Calu3 (cell line): ENCODE results near the gene RBM41. TPM values are rescaled to one million over a fixed set of nuclear protein-coding genes. Genes with fewer than 3 reads are reported as not detected.

ENCODE experiments used
- BruUV-seq: library from RNA; stranded (reverse); fragments of 400-500 nt; replicated peaks from 2 replicates; lab custom pipeline; 2021; lab: Mats Ljungman, UMichigan
- CTCF ChIA-PET: fragments of 300-600 bp; sonication (Branson Sonifier 250); formaldehyde crosslinking; loops from one replicate; lab custom pipeline; 2022; ENCODE audit warnings: antibody characterized with exemption; lab: Charles Lee
- DNase-seq: peaks from one replicate; pipeline ENCODE4 v3.0.0; 2022
- H3K27ac Mint-ChIP-seq: one replicate; pipeline ENCODE4 v1.8.0; 2022; ENCODE audit warnings: mixed read lengths; ENCODE audit not compliant: unreplicated experiment
- H3K27me3 Mint-ChIP-seq: one replicate; pipeline ENCODE4 v1.8.0; 2022; ENCODE audit warnings: mixed read lengths; ENCODE audit not compliant: unreplicated experiment
- H3K36me3 Mint-ChIP-seq: one replicate; pipeline ENCODE4 v1.8.0; 2022; ENCODE audit warnings: mild to moderate bottlenecking, moderate library complexity, mixed read lengths; ENCODE audit not compliant: insufficient read depth, unreplicated experiment
- H3K4me1 Mint-ChIP-seq: one replicate; pipeline ENCODE4 v1.8.0; 2022; ENCODE audit warnings: mild to moderate bottlenecking, low read depth, mixed read lengths; ENCODE audit not compliant: unreplicated experiment
- H3K4me3 Mint-ChIP-seq: one replicate; pipeline ENCODE4 v1.8.0; 2022; ENCODE audit warnings: mild to moderate bottlenecking, low read depth, moderate library complexity, mixed read lengths; ENCODE audit not compliant: unreplicated experiment
- H3K9me3 Mint-ChIP-seq: one replicate; pipeline ENCODE4 v1.8.0; 2022; ENCODE audit warnings: low read depth, mixed read lengths; ENCODE audit not compliant: unreplicated experiment
- intact Hi-C: fragments of 100-400 bp; cut with micrococcal nuclease; formaldehyde crosslinking; loops from one replicate; pipeline ENCODE4 v1.10.0; 2022; ENCODE audit not compliant: unreplicated experiment
- total RNA-seq: library from RNA; stranded (reverse); gene quantifications from 2 replicates; pipeline ENCODE4 v1.2.3, GENCODE V29; 2022
- TF ChIP-seq, protein P1 (sequence below): fragments of 200-600 bp; IDR thresholded peaks from one replicate; pipeline ENCODE4 v1.8.0; 2022; ENCODE audit warnings: antibody characterized with exemption; ENCODE audit not compliant: unreplicated experiment

RBM41 gene
- total RNA-seq, 1 experiment from 2014 or later: 36.0 TPM

DNA sequence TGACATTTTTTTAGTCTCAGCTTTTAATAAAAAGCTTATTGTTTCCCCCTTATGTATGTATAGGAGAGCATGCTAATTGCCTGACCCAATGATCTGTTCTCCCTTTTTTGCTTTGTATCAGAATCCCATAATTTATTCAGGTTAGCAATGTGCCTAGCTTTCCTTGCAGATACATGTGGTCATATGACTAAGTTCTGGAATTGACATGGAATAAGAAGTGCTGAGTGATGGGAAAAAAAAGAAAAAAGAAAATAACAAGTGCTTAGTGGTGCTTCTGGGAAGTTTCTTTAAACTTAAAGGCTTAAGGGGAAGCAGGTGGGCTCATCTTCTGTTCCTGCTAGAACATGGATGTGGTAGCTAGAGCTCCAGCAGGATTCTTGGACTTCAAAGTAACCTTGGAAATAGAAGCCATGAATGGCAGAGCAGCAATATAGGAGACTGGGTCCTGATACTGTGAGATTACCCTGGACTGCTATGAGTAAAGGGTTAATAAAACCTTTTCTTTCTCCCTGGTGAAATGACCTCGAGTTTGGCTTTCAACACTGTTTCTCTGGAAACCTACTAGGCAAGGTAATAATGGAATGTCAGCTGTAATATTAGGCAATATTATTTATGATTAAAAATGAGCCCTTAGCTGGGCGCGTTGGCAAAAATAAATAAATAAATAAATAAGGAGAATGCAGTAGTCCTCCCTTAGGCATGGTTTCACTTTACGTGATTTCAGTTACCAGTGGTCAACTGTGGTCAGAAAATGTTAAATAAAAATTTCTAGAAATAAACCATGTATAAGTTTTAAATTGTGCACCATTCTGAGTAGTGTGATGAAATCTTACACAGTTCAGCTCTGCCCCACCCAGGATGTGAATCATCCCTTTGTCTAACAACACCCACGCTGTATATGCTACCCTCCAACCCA, 16.7 kb upstream of the RBM41 start:
- intact Hi-C loops: loop anchor here (5.0 kb wide), 1 partner anchor 72 kb away; the partner anchor contains the start of genes DNAAF6 and NUP62CL
- Mint-ChIP-seq H3K4me3 (peak overlapping the region; percentile 57), H3K36me3 (peaks cover 21% of the 10 kb centered on the region), H3K4me1 (peaks cover 42% of the 10 kb centered on the region), H3K27ac (peak overlapping the region; percentile 97), H3K9me3 (peaks cover 2% of the 10 kb centered on the region), H3K27me3 (no peaks in the 10 kb centered on the region)
- peak; percentile 61 for DNase-seq
- TF ChIP-seq, protein P1, sequence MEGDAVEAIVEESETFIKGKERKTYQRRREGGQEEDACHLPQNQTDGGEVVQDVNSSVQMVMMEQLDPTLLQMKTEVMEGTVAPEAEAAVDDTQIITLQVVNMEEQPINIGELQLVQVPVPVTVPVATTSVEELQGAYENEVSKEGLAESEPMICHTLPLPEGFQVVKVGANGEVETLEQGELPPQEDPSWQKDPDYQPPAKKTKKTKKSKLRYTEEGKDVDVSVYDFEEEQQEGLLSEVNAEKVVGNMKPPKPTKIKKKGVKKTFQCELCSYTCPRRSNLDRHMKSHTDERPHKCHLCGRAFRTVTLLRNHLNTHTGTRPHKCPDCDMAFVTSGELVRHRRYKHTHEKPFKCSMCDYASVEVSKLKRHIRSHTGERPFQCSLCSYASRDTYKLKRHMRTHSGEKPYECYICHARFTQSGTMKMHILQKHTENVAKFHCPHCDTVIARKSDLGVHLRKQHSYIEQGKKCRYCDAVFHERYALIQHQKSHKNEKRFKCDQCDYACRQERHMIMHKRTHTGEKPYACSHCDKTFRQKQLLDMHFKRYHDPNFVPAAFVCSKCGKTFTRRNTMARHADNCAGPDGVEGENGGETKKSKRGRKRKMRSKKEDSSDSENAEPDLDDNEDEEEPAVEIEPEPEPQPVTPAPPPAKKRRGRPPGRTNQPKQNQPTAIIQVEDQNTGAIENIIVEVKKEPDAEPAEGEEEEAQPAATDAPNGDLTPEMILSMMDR: no peak
- TSS peak; percentile 45 for BruUV-seq
- CTCF ChIA-PET: interaction anchor here (1.0 kb wide), 1 partner anchor 17 kb away, joined by 4 read pairs; the partner anchor contains the start of gene RBM41

DNA sequence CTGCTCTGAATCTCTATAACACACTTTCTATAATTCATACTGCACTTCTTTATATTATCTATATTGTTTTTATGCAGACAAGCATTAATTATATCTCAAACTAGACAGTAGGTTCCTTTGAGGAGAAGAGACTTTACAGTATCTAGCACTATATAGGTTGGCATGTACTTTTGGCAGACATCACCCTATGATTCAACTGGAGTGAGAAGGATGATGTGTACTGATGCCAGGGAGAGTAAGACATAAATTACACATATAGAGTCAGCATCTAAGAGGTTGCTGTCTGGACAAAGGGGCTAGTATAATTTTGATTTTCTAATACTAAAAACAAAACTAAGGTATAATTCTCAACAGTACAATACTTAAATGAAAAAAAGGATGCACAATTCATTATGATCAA, 5.1 kb upstream of the RBM41 start:
- H3K36me3 Mint-ChIP-seq: peaks cover 1% of the 10 kb centered on the region
- H3K4me3 Mint-ChIP-seq: no peak overlapping the region
- CTCF ChIA-PET: interaction anchor here (0.7 kb wide), 1 partner anchor 564 kb away, joined by 3 read pairs; no protein-coding TSS in a partner anchor
- no peak overlapping the region for H3K27ac Mint-ChIP-seq
- intact Hi-C loops: no loop called here
- TF ChIP-seq, protein P1: no peak
- no peaks in the 10 kb centered on the region for H3K27me3 Mint-ChIP-seq
- peaks cover 6% of the 10 kb centered on the region for H3K4me1 Mint-ChIP-seq
- BruUV-seq: no TSS peak
- H3K9me3 Mint-ChIP-seq: no peaks in the 10 kb centered on the region
- no peak for DNase-seq

DNA sequence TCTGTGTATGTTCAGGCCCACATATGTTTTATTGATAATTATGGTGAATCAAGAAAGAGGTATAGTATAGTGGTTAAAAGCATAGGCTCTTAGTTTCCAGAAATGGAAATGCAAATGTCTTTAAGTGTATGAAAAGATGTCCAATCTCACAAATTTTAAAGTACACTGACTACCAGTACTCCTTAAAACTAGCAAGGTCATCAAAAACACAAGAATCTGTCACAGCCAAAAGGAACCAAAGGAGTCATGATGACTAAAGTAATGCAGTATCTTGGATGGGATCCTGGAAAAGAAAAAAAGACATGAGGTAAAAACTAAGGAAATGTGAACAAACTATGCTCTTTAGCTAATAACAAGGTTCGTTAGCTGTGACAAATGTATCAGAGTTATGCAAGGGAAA, 661 bp upstream of the RBM41 start:
- Mint-ChIP-seq H3K27ac (peak overlapping the region; percentile 89), H3K9me3 (no peaks in the 10 kb centered on the region), H3K36me3 (peaks cover 24% of the 10 kb centered on the region), H3K27me3 (no peaks in the 10 kb centered on the region), H3K4me1 (peaks cover 30% of the 10 kb centered on the region), H3K4me3 (peak overlapping the region; percentile 92)
- no peak for DNase-seq
- TF ChIP-seq, protein P1: no peak
- CTCF ChIA-PET: interaction anchor here (0.6 to 0.9 kb wide), 2 partner anchors 15 to 36 kb away, joined by 3 to 4 read pairs; no protein-coding TSS in a partner anchor
- BruUV-seq: no TSS peak
- intact Hi-C loops: loop anchor here (5.0 kb wide), 1 partner anchor 83 kb away; no protein-coding TSS in a partner anchor

DNA sequence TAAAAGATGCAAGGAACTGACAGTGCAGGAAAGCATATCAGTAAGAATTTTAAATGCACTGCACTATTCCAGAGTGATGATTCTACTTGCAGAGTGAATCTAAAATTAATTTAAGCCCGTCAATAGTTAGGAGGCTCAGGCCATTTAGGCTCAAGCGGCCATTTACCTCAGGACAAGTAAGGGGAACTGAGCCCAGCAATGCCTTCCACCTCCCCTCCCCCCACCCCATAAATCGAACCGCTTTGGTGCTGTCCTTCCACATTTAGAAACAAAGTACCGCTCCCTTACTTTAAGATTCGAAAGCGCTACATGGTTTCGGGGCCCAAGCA, 665 bp downstream of the RBM41 start:
- Mint-ChIP-seq H3K27ac (peak overlapping the region; percentile 89), H3K4me3 (peak overlapping the region; percentile 92), H3K36me3 (peaks cover 30% of the 10 kb centered on the region), H3K4me1 (peaks cover 38% of the 10 kb centered on the region), H3K27me3 (no peaks in the 10 kb centered on the region), H3K9me3 (no peaks in the 10 kb centered on the region)
- TF ChIP-seq, protein P1: no peak
- no TSS peak for BruUV-seq
- intact Hi-C loops: loop anchor here (5.0 kb wide), 1 partner anchor 84 kb away; no protein-coding TSS in a partner anchor
- DNase-seq: no peak
- CTCF ChIA-PET: no interaction called here
